Lower leg skin (tissue), 4 donors: Measurements from ENCODE around the gene CLOCK. TPM values are rescaled to one million over a fixed set of nuclear protein-coding genes. Genes with fewer than 3 reads are reported as not detected.

Source experiments
- DNase-seq, 2 donors: peaks; one replicate each; pipeline ENCODE4 v3.0.0-alpha.2; 2019; ENCODE audit warnings: low spot score in 2 of 2
- H3K4me3 ChIP-seq: fragments of 200-600 bp; sonication (generic); 2 replicates; pipeline ENCODE4 v1.5.1; 2017; ENCODE audit warnings: mild to moderate bottlenecking, low read depth; ENCODE audit not compliant: poor library complexity, severe bottlenecking
- POLR2A ChIP-seq, 2 donors: fragments of 450-650 bp; IDR thresholded peaks; one replicate each; pipeline ENCODE4 v1.6.1; 2016 to 2017; ENCODE audit warnings: antibody characterized with exemption in 2 of 2, mild to moderate bottlenecking in 1 of 2, moderate library complexity in 1 of 2
- WGBS, 2 donors: methylation state at CpG; one replicate each; pipeline ENCODE4 v1.1.5; 2018; 5-methylcytosine and 5-hydroxymethylcytosine counted together
- intact Hi-C: fragments of 100-400 bp; cut with DNase I; formaldehyde crosslinking; loops from one replicate; pipeline ENCODE4 v1.15.0; 2023; ENCODE audit warnings: low total_unique reads
- total RNA-seq, 4 donors: library from RNA; depleted of rRNA; stranded (reverse); fragments of >200 nt; gene quantifications; one replicate each; pipeline ENCODE4 v1.1.0, GENCODE V29; 2016
- TF ChIP-seq, protein P1 (sequence below), 3 donors: fragments of 450-650 bp; IDR thresholded peaks; one replicate each; pipeline ENCODE4 v1.5.1; 2016; ENCODE audit warnings: antibody characterized with exemption in 3 of 3, mild to moderate bottlenecking in 3 of 3, moderate library complexity in 2 of 3

Gene CLOCK
- total RNA-seq, 4 donors from 2014 or later: 10.4 to 14.4 (median 12.5) TPM

- no peak overlapping the region for H3K4me3 ChIP-seq
- no peak for DNase-seq
- intact Hi-C loops: no loop called here
- WGBS, 2 donors: 46 to 48% methylated on average over 13 of the region's 13 CpGs
- TF ChIP-seq POLR2A (IDR thresholded peaks at IDR 0.05): no peak
- TF ChIP-seq, protein P1, sequence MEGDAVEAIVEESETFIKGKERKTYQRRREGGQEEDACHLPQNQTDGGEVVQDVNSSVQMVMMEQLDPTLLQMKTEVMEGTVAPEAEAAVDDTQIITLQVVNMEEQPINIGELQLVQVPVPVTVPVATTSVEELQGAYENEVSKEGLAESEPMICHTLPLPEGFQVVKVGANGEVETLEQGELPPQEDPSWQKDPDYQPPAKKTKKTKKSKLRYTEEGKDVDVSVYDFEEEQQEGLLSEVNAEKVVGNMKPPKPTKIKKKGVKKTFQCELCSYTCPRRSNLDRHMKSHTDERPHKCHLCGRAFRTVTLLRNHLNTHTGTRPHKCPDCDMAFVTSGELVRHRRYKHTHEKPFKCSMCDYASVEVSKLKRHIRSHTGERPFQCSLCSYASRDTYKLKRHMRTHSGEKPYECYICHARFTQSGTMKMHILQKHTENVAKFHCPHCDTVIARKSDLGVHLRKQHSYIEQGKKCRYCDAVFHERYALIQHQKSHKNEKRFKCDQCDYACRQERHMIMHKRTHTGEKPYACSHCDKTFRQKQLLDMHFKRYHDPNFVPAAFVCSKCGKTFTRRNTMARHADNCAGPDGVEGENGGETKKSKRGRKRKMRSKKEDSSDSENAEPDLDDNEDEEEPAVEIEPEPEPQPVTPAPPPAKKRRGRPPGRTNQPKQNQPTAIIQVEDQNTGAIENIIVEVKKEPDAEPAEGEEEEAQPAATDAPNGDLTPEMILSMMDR (IDR thresholded peaks at IDR 0.05): no peak
Observed at GRCh38 chr4:55378617-55379467, 167.9 kb downstream of the CLOCK start.

Other genes starting within 250 kb of the CLOCK start
- 10 to 100 TPM in 2 of 4 donors, 1 to 10 TPM in 2; 6.9 to 21.7 (median 9.3) TPM for gene SRD5A3, start 200.7 kb downstream of the CLOCK start, total RNA-seq
- gene TMEM165, start 151.0 kb downstream of the CLOCK start, total RNA-seq: 100 to 1,000 TPM in 1 of 4 donors, 10 to 100 TPM in 3; 84.1 to 149 (median 91.4) TPM
- gene PDCL2, start 45.3 kb upstream of the CLOCK start, total RNA-seq: not detected
- 10 to 100 TPM; 21.7 to 30.3 (median 26.7) TPM for gene NMU, start 89.4 kb upstream of the CLOCK start, total RNA-seq